SK-N-SH (cell line): ENCODE measurements around the gene RGS6. TPM values are rescaled to one million over a fixed set of nuclear protein-coding genes. Genes with fewer than 3 reads are reported as not detected.

ENCODE experiments used
- CTCF ChIA-PET: fragments of 300-600, 350-600 bp; formaldehyde crosslinking; extraction: SDS; loops from one replicate; lab custom pipeline; 2021; lab: Yijun Ruan, JAX
- POLR2A ChIA-PET: fragments of 350-600 bp; sonication (Branson Sonifier 250); formaldehyde crosslinking; extraction: SDS; loops from one replicate; lab custom pipeline; 2020; ENCODE audit warnings: antibody characterized with exemption, inconsistent platforms; lab: Yijun Ruan, JAX
- DNase-seq: peaks from one replicate; pipeline ENCODE4 v3.0.0; 2012
- H2AFZ ChIP-seq: fragments of 200-600 bp; sonication (generic); 2 replicates; pipeline ENCODE4 v1.8.1; 2016; ENCODE audit warnings: antibody characterized with exemption, mild to moderate bottlenecking, low read depth
- H3F3A ChIP-seq: fragments of 200-600 bp; sonication (generic); replicated peaks from 2 replicates; pipeline ENCODE3; 2016; ENCODE audit warnings: antibody characterized with exemption, mild to moderate bottlenecking; ENCODE audit not compliant: insufficient read depth
- H3K27ac ChIP-seq, 2 experiments: fragments of 200-500 bp in 1 of 2; fragments of 200-600 bp in 1 of 2; sonication (Bioruptor generic) in 1 of 2; sonication (generic), shearing (Covaris generic) in 1 of 2; 2 replicates each; pipeline versions ENCODE4 v1.5.1 to v1.6.1; 2014 to 2016; ENCODE audit warnings: low read depth in 2 of 2, inconsistent platforms in 1 of 2, low read length in 1 of 2, mild to moderate bottlenecking in 1 of 2, mixed read lengths in 1 of 2
- H3K27me3 ChIP-seq: fragments of 200-600 bp; sonication (generic), shearing (Covaris generic); 2 replicates; pipeline ENCODE4 v1.6.1; 2016; ENCODE audit warnings: mixed run types; ENCODE audit not compliant: insufficient read depth
- H3K36me3 ChIP-seq, 2 experiments: fragments of 200-500 bp in 1 of 2; fragments of 200-600 bp in 1 of 2; sonication (Bioruptor generic) in 1 of 2; sonication (generic) in 1 of 2; replicated peaks in 1 of 2; 2 replicates each; pipeline versions ENCODE3 to v1.5.1; 2014 to 2016; ENCODE audit warnings: low read length in 1 of 2, mild to moderate bottlenecking in 1 of 2; ENCODE audit not compliant: insufficient read depth in 2 of 2, control insufficient read depth in 1 of 2
- H3K4me1 ChIP-seq, 2 experiments: fragments of 200-500 bp in 1 of 2; fragments of 200-600 bp in 1 of 2; sonication (Bioruptor generic) in 1 of 2; sonication (generic), shearing (Covaris generic) in 1 of 2; 2 replicates each; pipeline versions ENCODE4 v1.5.1 to v1.6.1; 2014 to 2016; ENCODE audit warnings: low read depth in 1 of 2, low read length in 1 of 2, mixed run types in 1 of 2; ENCODE audit not compliant: insufficient read depth in 2 of 2, control insufficient read depth in 1 of 2
- H3K4me2 ChIP-seq: fragments of 200-600 bp; sonication (generic), shearing (Covaris generic); 2 replicates; pipeline ENCODE4 v1.6.1; 2017; ENCODE audit warnings: mixed run types
- H3K4me3 ChIP-seq, 2 experiments: fragments of 200-500 bp in 1 of 2; fragments of 200-600 bp in 1 of 2; sonication (Bioruptor generic) in 1 of 2; sonication (generic), shearing (Covaris generic) in 1 of 2; 2 replicates each; pipeline versions ENCODE4 v1.5.1 to v1.8.1; 2014 to 2016; ENCODE audit warnings: low read depth in 2 of 2, inconsistent platforms in 1 of 2, low read length in 1 of 2, mild to moderate bottlenecking in 1 of 2, mixed read lengths in 1 of 2, moderate library complexity in 1 of 2
- H3K79me2 ChIP-seq: fragments of 200-600 bp; sonication (generic); 2 replicates; pipeline ENCODE4 v1.8.1; 2017; ENCODE audit warnings: mild to moderate bottlenecking; ENCODE audit not compliant: insufficient read depth
- H3K9ac ChIP-seq: fragments of 200-600 bp; sonication (generic); 2 replicates; pipeline ENCODE4 v1.6.1; 2017; ENCODE audit warnings: mixed run types
- H3K9me2 ChIP-seq: fragments of 200-600 bp; sonication (generic); 2 replicates; pipeline ENCODE4 v1.6.1; 2017; ENCODE audit warnings: mixed run types
- H3K9me3 ChIP-seq: fragments of 200-600 bp; sonication (generic); 2 replicates; pipeline ENCODE4 v1.6.1; 2017; ENCODE audit warnings: mixed run types, mild to moderate bottlenecking, moderate library complexity
- H4K20me1 ChIP-seq: fragments of 200-600 bp; sonication (generic); 2 replicates; pipeline ENCODE4 v1.6.1; 2017; ENCODE audit warnings: mild to moderate bottlenecking, mixed run types; ENCODE audit not compliant: insufficient read depth
- EZH2phosphoT487 ChIP-seq: fragments of 200-600 bp; sonication (generic); IDR thresholded peaks from 2 replicates; pipeline ENCODE4 v1.6.1; 2017; ENCODE audit warnings: low read depth, mixed run types, mild to moderate bottlenecking, antibody characterized with exemption, moderate library complexity, borderline replicate concordance
- FOSL2 ChIP-seq: IDR thresholded peaks from 2 replicates; pipeline ENCODE4 v1.4.0; 2012; ENCODE audit warnings: low read depth, mild to moderate bottlenecking, moderate library complexity, borderline replicate concordance
- FOXJ3 ChIP-seq: sonication (generic); formaldehyde crosslinking; IDR thresholded peaks from 2 replicates; pipeline ENCODE4 v1.5.1; 2020; ENCODE audit warnings: mild to moderate bottlenecking, missing genetic modification reagents
- JUND ChIP-seq: IDR thresholded peaks from 2 replicates; pipeline ENCODE4 v1.4.0; 2012
- MEF2A ChIP-seq: IDR thresholded peaks from 2 replicates; pipeline ENCODE4 v1.4.0; 2012; ENCODE audit warnings: low read depth, borderline replicate concordance
- NRF1 ChIP-seq: IDR thresholded peaks from 2 replicates; pipeline ENCODE4 v1.6.1; 2012; ENCODE audit warnings: low read depth, mild to moderate bottlenecking, low read length
- RAD21 ChIP-seq: IDR thresholded peaks from 2 replicates; pipeline ENCODE4 v1.6.1; 2012; ENCODE audit warnings: mild to moderate bottlenecking, low read length
- RCOR1 ChIP-seq: fragments of 150-350 bp; IDR thresholded peaks from 2 replicates; pipeline ENCODE4 v1.6.1; 2017; ENCODE audit warnings: antibody characterized with exemption, low read length
- SIN3A ChIP-seq: IDR thresholded peaks from 2 replicates; pipeline ENCODE4 v1.6.1; 2012; ENCODE audit warnings: low read depth, mild to moderate bottlenecking, low read length, moderate library complexity, borderline replicate concordance
- SMC3 ChIP-seq: IDR thresholded peaks from 2 replicates; pipeline ENCODE4 v1.6.1; 2012; ENCODE audit warnings: low read depth, low read length, improper control_type of control experiment
- TAF1 ChIP-seq: IDR thresholded peaks from 2 replicates; pipeline ENCODE4 v1.6.1; 2012; ENCODE audit warnings: low read depth, mild to moderate bottlenecking, low read length, moderate library complexity, borderline replicate concordance
- TCF12 ChIP-seq: IDR thresholded peaks from 2 replicates; pipeline ENCODE4 v1.4.0; 2012
- TEAD4 ChIP-seq: IDR thresholded peaks from 2 replicates; pipeline ENCODE4 v1.4.0; 2012; ENCODE audit warnings: mild to moderate bottlenecking, borderline replicate concordance; ENCODE audit not compliant: insufficient read depth
- YY1 ChIP-seq: IDR thresholded peaks from 2 replicates; pipeline ENCODE4 v1.4.0; 2012; ENCODE audit warnings: low read depth, mild to moderate bottlenecking
- WGBS: methylation state at CpG from one replicate; pipeline ENCODE4 v1.1.6; 2017; ENCODE audit warnings: low lambda C conversion rate; 5-methylcytosine and 5-hydroxymethylcytosine counted together
- polyA plus RNA-seq, 3 experiments: library from polyadenylated mRNA; depleted of rRNA; stranded (reverse); fragments of >200 nt; gene quantifications; 2 replicates each; pipeline ENCODE4 v1.2.3, GENCODE V29; 2012
- TF ChIP-seq, protein P1 (sequence below): IDR thresholded peaks from 2 replicates; pipeline ENCODE4 v1.4.0; 2012; ENCODE audit warnings: low read depth, borderline replicate concordance
- TF ChIP-seq, protein P2 (sequence below): IDR thresholded peaks from 2 replicates; pipeline ENCODE4 v1.4.0; 2012; ENCODE audit warnings: low read depth, borderline replicate concordance
- TF ChIP-seq, protein P3 (sequence below): fragments of 150-350 bp; IDR thresholded peaks from 2 replicates; pipeline ENCODE4 v1.6.1; 2016; ENCODE audit warnings: mild to moderate bottlenecking, low read depth, low read length

The RGS6 gene
- polyA plus RNA-seq, 1 of the 3 experiments (the other 2 are of a cell fraction), result not detected

- H3K4me3 ChIP-seq, result no peak overlapping the region
- POLR2A ChIA-PET, result no interaction called here
- no peaks in the 10 kb centered on the region for H3K9me3 ChIP-seq
- CTCF ChIA-PET, result no interaction called here
- TF ChIP-seq JUND (no peak), SIN3A (no peak), EZH2phosphoT487 (no peak), TEAD4 (no peak), MEF2A (no peak), FOXJ3 (CRISPR knock-in tag) (no peak), FOSL2 (no peak), YY1 (no peak), TCF12 (no peak), SMC3 (no peak)
- TF ChIP-seq, protein P1, sequence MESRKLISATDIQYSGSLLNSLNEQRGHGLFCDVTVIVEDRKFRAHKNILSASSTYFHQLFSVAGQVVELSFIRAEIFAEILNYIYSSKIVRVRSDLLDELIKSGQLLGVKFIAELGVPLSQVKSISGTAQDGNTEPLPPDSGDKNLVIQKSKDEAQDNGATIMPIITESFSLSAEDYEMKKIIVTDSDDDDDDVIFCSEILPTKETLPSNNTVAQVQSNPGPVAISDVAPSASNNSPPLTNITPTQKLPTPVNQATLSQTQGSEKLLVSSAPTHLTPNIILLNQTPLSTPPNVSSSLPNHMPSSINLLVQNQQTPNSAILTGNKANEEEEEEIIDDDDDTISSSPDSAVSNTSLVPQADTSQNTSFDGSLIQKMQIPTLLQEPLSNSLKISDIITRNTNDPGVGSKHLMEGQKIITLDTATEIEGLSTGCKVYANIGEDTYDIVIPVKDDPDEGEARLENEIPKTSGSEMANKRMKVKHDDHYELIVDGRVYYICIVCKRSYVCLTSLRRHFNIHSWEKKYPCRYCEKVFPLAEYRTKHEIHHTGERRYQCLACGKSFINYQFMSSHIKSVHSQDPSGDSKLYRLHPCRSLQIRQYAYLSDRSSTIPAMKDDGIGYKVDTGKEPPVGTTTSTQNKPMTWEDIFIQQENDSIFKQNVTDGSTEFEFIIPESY, result no peak
- no peak overlapping the region for H3K4me2 ChIP-seq
- no peaks in the 10 kb centered on the region for H3K4me1 ChIP-seq
- no peaks in the 10 kb centered on the region for H3K36me3 ChIP-seq
- H3K27ac ChIP-seq, result no peak overlapping the region
- no peaks in the 10 kb centered on the region for H3K79me2 ChIP-seq
- no peaks in the 10 kb centered on the region for H3K9me2 ChIP-seq
- DNase-seq, result no peak
- H4K20me1 ChIP-seq, result no peaks in the 10 kb centered on the region
- no peaks in the 10 kb centered on the region for H3F3A ChIP-seq
- H3K9ac ChIP-seq, result no peak overlapping the region
- H3K27me3 ChIP-seq, result no peaks in the 10 kb centered on the region
- H2AFZ ChIP-seq, result no peak overlapping the region
Observed at GRCh38 chr14:72146241-72146640, 214.0 kb downstream of the RGS6 start.

GRCh38 chr14:72154645-72155378 lies 222.6 kb downstream of the RGS6 start:
- Histone ChIP-seq H3K36me3 (no peaks in the 10 kb centered on the region), H3F3A (no peaks in the 10 kb centered on the region), H4K20me1 (no peaks in the 10 kb centered on the region), H3K79me2 (no peaks in the 10 kb centered on the region), H3K9me3 (no peaks in the 10 kb centered on the region), H3K4me1 (no peaks in the 10 kb centered on the region), H3K9ac (no peak overlapping the region), H3K4me2 (no peak overlapping the region), H2AFZ (no peak overlapping the region), H3K27me3 (no peaks in the 10 kb centered on the region; the same call in 1 of the 2 replicates), H3K27ac (no peak overlapping the region), H3K9me2 (no peaks in the 10 kb centered on the region), H3K4me3 (no peak overlapping the region)
- ChIA-PET CTCF (no interaction called here), POLR2A (no interaction called here)
- WGBS, result 3% methylated on average over 9 of the region's 10 CpGs
- no peak for TF ChIP-seq NRF1
- TF ChIP-seq, protein P2, sequence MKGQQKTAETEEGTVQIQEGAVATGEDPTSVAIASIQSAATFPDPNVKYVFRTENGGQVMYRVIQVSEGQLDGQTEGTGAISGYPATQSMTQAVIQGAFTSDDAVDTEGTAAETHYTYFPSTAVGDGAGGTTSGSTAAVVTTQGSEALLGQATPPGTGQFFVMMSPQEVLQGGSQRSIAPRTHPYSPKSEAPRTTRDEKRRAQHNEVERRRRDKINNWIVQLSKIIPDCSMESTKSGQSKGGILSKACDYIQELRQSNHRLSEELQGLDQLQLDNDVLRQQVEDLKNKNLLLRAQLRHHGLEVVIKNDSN, result no peak
- TF ChIP-seq, protein P3, sequence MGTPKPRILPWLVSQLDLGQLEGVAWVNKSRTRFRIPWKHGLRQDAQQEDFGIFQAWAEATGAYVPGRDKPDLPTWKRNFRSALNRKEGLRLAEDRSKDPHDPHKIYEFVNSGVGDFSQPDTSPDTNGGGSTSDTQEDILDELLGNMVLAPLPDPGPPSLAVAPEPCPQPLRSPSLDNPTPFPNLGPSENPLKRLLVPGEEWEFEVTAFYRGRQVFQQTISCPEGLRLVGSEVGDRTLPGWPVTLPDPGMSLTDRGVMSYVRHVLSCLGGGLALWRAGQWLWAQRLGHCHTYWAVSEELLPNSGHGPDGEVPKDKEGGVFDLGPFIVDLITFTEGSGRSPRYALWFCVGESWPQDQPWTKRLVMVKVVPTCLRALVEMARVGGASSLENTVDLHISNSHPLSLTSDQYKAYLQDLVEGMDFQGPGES, result no peak
- no peak for TF ChIP-seq FOXJ3 (CRISPR knock-in tag)
- TF ChIP-seq EZH2phosphoT487, result no peak
- no peak for TF ChIP-seq RAD21
- no peak for TF ChIP-seq FOSL2
- no peak for TF ChIP-seq SIN3A
- TF ChIP-seq TEAD4, result no peak
- TF ChIP-seq, protein P1, result no peak
- TF ChIP-seq TAF1, result no peak
- TF ChIP-seq RCOR1, result no peak
- no peak for DNase-seq
